IMR-90 (cell line): Measurements from ENCODE around the gene PMS1. TPM values are rescaled to one million over a fixed set of nuclear protein-coding genes. Genes with fewer than 3 reads are reported as not detected.

Source experiments
- ATAC-seq: fragments of 200-7000 bp; cut with Tn5 transposase; 2 replicates; pipeline ENCODE4 v1.9.1; 2020; ENCODE audit warnings: low read depth, mild to moderate bottlenecking, moderate library complexity
- BruUV-seq: library from RNA; stranded (reverse); fragments of 400-500 nt; replicated peaks from 2 replicates; lab custom pipeline; 2021; lab: Mats Ljungman, UMichigan
- CTCF ChIA-PET: fragments of 300-600 bp; formaldehyde crosslinking; extraction: SDS; loops from one replicate; lab custom pipeline; 2021; ENCODE audit warnings: antibody characterized with exemption; lab: Yijun Ruan, JAX
- POLR2A ChIA-PET: fragments of 300-600 bp; sonication (Branson Sonifier 250); formaldehyde crosslinking; loops from one replicate; lab custom pipeline; 2022; ENCODE audit warnings: antibody characterized with exemption; ENCODE audit not compliant: unreplicated experiment; lab: Charles Lee
- DNase-seq: peaks from one replicate; pipeline ENCODE4 v3.0.0; 2013
- H2AFZ ChIP-seq: replicated peaks from 2 replicates; pipeline ENCODE3; 2013; ENCODE audit warnings: low read length, mild to moderate bottlenecking; ENCODE audit not compliant: poor library complexity
- H2AK5ac ChIP-seq: 2 replicates; pipeline ENCODE4 v1.6.1; 2013; ENCODE audit warnings: low read depth, low read length, inconsistent platforms
- H2AK9ac ChIP-seq: replicated peaks from 2 replicates; pipeline ENCODE3; 2013; ENCODE audit warnings: mild to moderate bottlenecking, low read depth, low read length, moderate library complexity; ENCODE audit not compliant: poor library complexity
- H2BK120ac ChIP-seq: 2 replicates; pipeline ENCODE4 v1.6.1; 2013; ENCODE audit warnings: low read depth, low read length, inconsistent platforms
- H2BK15ac ChIP-seq: 3 replicates; pipeline ENCODE4 v1.6.1; 2013; ENCODE audit warnings: low read depth, low read length, inconsistent platforms
- H2BK20ac ChIP-seq: 2 replicates; pipeline ENCODE4 v1.6.1; 2013; ENCODE audit warnings: low read depth, mild to moderate bottlenecking, inconsistent platforms, low read length, moderate library complexity
- H2BK5ac ChIP-seq: 2 replicates; pipeline ENCODE4 v1.6.1; 2013; ENCODE audit warnings: mild to moderate bottlenecking, low read depth, low read length, inconsistent platforms; ENCODE audit not compliant: poor library complexity, severe bottlenecking
- H3K14ac ChIP-seq: replicated peaks from 2 replicates; pipeline ENCODE4 v1.6.1; 2013; ENCODE audit warnings: low read depth, low read length, inconsistent platforms
- H3K18ac ChIP-seq: 2 replicates; pipeline ENCODE4 v1.6.1; 2013; ENCODE audit warnings: low read depth, low read length, control low read depth
- H3K23ac ChIP-seq: 2 replicates; pipeline ENCODE4 v1.6.1; 2013; ENCODE audit warnings: low read depth, low read length, inconsistent platforms
- H3K27ac ChIP-seq: 2 replicates; pipeline ENCODE4 v1.5.1; 2013; ENCODE audit warnings: mild to moderate bottlenecking, control low read depth, low read length; ENCODE audit not compliant: insufficient read depth
- H3K27me3 ChIP-seq: 2 replicates; pipeline ENCODE4 v1.6.1; 2013; ENCODE audit warnings: low read length; ENCODE audit not compliant: control insufficient read depth, insufficient read depth
- H3K36me3 ChIP-seq: 2 replicates; pipeline ENCODE4 v1.6.1; 2013; ENCODE audit warnings: low read length, mixed read lengths; ENCODE audit not compliant: control insufficient read depth, insufficient read depth
- H3K4ac ChIP-seq: 2 replicates; pipeline ENCODE4 v1.6.1; 2013; ENCODE audit warnings: low read depth, low read length, inconsistent platforms
- H3K4me1 ChIP-seq: 2 replicates; pipeline ENCODE4 v1.6.1; 2013; ENCODE audit warnings: low read length, mixed read lengths; ENCODE audit not compliant: control insufficient read depth, insufficient read depth
- H3K4me2 ChIP-seq: 2 replicates; pipeline ENCODE4 v1.6.1; 2013; ENCODE audit warnings: low read depth, mild to moderate bottlenecking, control low read depth, low read length, moderate library complexity
- H3K4me3 ChIP-seq: 2 replicates; pipeline ENCODE4 v1.5.1; 2013; ENCODE audit warnings: low read depth, mild to moderate bottlenecking, control low read depth, low read length, moderate library complexity; ENCODE audit not compliant: insufficient read depth
- H3K56ac ChIP-seq: 2 replicates; pipeline ENCODE4 v1.6.1; 2013; ENCODE audit warnings: low read length, inconsistent platforms; ENCODE audit not compliant: insufficient read depth; ENCODE audit errors: extremely low read depth
- H3K79me1 ChIP-seq, 2 experiments: 2 replicates each; pipeline ENCODE4 v1.6.1; 2013; ENCODE audit warnings: low read length in 2 of 2, inconsistent platforms in 1 of 2, low read depth in 1 of 2
- H3K9ac ChIP-seq: 2 replicates; pipeline ENCODE4 v1.6.1; 2013; ENCODE audit warnings: low read depth, low read length, control low read depth
- H3K9me1 ChIP-seq: 2 replicates; pipeline ENCODE4 v1.6.1; 2013; ENCODE audit warnings: low read length, inconsistent platforms; ENCODE audit not compliant: insufficient read depth
- H3K9me3 ChIP-seq: 2 replicates; pipeline ENCODE4 v1.6.1; 2013; ENCODE audit warnings: low read length; ENCODE audit not compliant: control insufficient read depth, insufficient read depth
- H4K20me1 ChIP-seq: 2 replicates; pipeline ENCODE4 v1.6.1; 2013; ENCODE audit warnings: low read length, inconsistent platforms; ENCODE audit not compliant: insufficient read depth
- H4K5ac ChIP-seq: 2 replicates; pipeline ENCODE4 v1.6.1; 2013; ENCODE audit warnings: mild to moderate bottlenecking, low read depth, low read length, control low read depth
- H4K8ac ChIP-seq, 2 experiments: 2 replicates each; pipeline ENCODE4 v1.6.1; 2013; ENCODE audit warnings: low read depth in 2 of 2, low read length in 2 of 2, control low read depth in 1 of 2, inconsistent platforms in 1 of 2
- H4K91ac ChIP-seq: 2 replicates; pipeline ENCODE4 v1.6.1; 2013; ENCODE audit warnings: low read depth, low read length, inconsistent platforms; ENCODE audit not compliant: insufficient read depth
- BHLHE40 ChIP-seq: fragments of 150-350 bp; IDR thresholded peaks from 2 replicates; pipeline ENCODE4 v1.6.1; 2016; ENCODE audit warnings: mild to moderate bottlenecking, low read depth, low read length
- CEBPB ChIP-seq: IDR thresholded peaks from 2 replicates; pipeline ENCODE4 v1.6.1; 2012; ENCODE audit warnings: low read depth, low read length, improper control_type of control experiment
- CHD1 ChIP-seq: IDR thresholded peaks from 2 replicates; pipeline ENCODE4 v1.6.1; 2012; ENCODE audit warnings: low read depth, low read length, improper control_type of control experiment
- ELK1 ChIP-seq: fragments of 150-350 bp; IDR thresholded peaks from 2 replicates; pipeline ENCODE4 v1.6.1; 2016; ENCODE audit warnings: low read depth, mild to moderate bottlenecking, low read length, moderate library complexity, borderline replicate concordance
- FOS ChIP-seq: fragments of 150-350 bp; IDR thresholded peaks from 2 replicates; pipeline ENCODE4 v1.6.1; 2016; ENCODE audit warnings: low read depth, low read length
- MAFK ChIP-seq: IDR thresholded peaks from 2 replicates; pipeline ENCODE4 v1.6.1; 2012; ENCODE audit warnings: low read depth, low read length, improper control_type of control experiment
- MAZ ChIP-seq: IDR thresholded peaks from 2 replicates; pipeline ENCODE4 v1.6.1; 2012; ENCODE audit warnings: low read depth, mild to moderate bottlenecking, low read length, improper control_type of control experiment, moderate library complexity, borderline replicate concordance
- MXI1 ChIP-seq: IDR thresholded peaks from 2 replicates; pipeline ENCODE4 v1.6.1; 2012; ENCODE audit warnings: low read depth, mild to moderate bottlenecking, low read length, moderate library complexity, borderline replicate concordance
- POLR2A ChIP-seq: IDR thresholded peaks from 2 replicates; pipeline ENCODE4 v1.6.1; 2012; ENCODE audit warnings: mild to moderate bottlenecking, low read depth, low read length
- RCOR1 ChIP-seq: IDR thresholded peaks from 2 replicates; pipeline ENCODE4 v1.6.1; 2012; ENCODE audit warnings: mild to moderate bottlenecking, low read length, improper control_type of control experiment; ENCODE audit not compliant: insufficient replicate concordance
- RFX5 ChIP-seq: IDR thresholded peaks from 2 replicates; pipeline ENCODE4 v1.8.0; 2012; ENCODE audit warnings: low read depth, mild to moderate bottlenecking, low read length, moderate library complexity
- SMC3 ChIP-seq: fragments of 150-350 bp; IDR thresholded peaks from 2 replicates; pipeline ENCODE4 v1.6.1; 2016; ENCODE audit warnings: low read depth, mild to moderate bottlenecking, antibody characterized with exemption, low read length, moderate library complexity
- WGBS, 2 experiments: methylation state at CpG; one replicate each; pipeline versions ENCODE4 v1.1.5 to v1.1.7; 2013; ENCODE audit warnings: missing lambda C conversion rate in 2 of 2; ENCODE audit not compliant: insufficient read length in 1 of 2; ENCODE audit errors: extremely low coverage in 2 of 2; 5-methylcytosine and 5-hydroxymethylcytosine counted together
- dilution Hi-C: fragments of 300-500 bp; cut with HindIII; formaldehyde crosslinking; loops from one replicate; pipeline ENCODE4 v1.14.3; 2018; ENCODE audit warnings: low sequenced_read_pairs; ENCODE audit not compliant: unreplicated experiment
- in situ Hi-C: fragments of 300-500 bp; cut with MboI; formaldehyde crosslinking; loops from 3 replicates; pipeline ENCODE4 v1.14.3; 2019; ENCODE audit warnings: low sequenced_read_pairs, inconsistent platforms, mixed read lengths
- intact Hi-C: fragments of 100-400 bp; cut with micrococcal nuclease; formaldehyde crosslinking; loops from 2 replicates; pipeline ENCODE4 v1.10.0; 2022
- polyA plus RNA-seq, 3 experiments: library from polyadenylated mRNA; depleted of rRNA; stranded (reverse); fragments of >200 nt; gene quantifications; 2 replicates each; pipeline ENCODE4 v1.2.3, GENCODE V29; 2012; ENCODE audit warnings: low replicate concordance in 1 of 3
- total RNA-seq: library from RNA; depleted of rRNA; stranded (reverse); fragments of >200 nt; gene quantifications from 2 replicates; pipeline ENCODE4 v1.2.3, GENCODE V29; 2012

The PMS1 gene
- total and polyA plus RNA-seq, 2 of the 4 experiments (the other 2 are of a cell fraction): 8.1 to 10.6 TPM

- Histone ChIP-seq H3K79me1 (peaks cover 11 to 12% of the 10 kb centered on the region in 2 experiments), H3K4ac (no peak overlapping the region), H2AK9ac (no peak overlapping the region), H2BK15ac (no peak overlapping the region), H4K91ac (no peak overlapping the region), H3K18ac (no peak overlapping the region), H4K20me1 (no peaks in the 10 kb centered on the region), H3K9me1 (peaks cover 5% of the 10 kb centered on the region), H3K4me1 (peaks cover 8% of the 10 kb centered on the region; the same call in 1 of the 2 replicates), H3K9me3 (no peaks in the 10 kb centered on the region), H3K4me2 (no peak overlapping the region), H4K5ac (no peak overlapping the region), H3K27ac (no peak overlapping the region), H3K23ac (no peak overlapping the region), H4K8ac (no peak overlapping the region; a peak in 1 of 4 replicates), H3K9ac (no peak overlapping the region), H3K27me3 (no peaks in the 10 kb centered on the region), H3K4me3 (no peak overlapping the region), H3K36me3 (peaks cover 2% of the 10 kb centered on the region; the same call in 1 of the 2 replicates), H2BK20ac (no peak overlapping the region), H3K14ac (no peak overlapping the region), H3K56ac (no peak overlapping the region), H2BK5ac (no peak overlapping the region), H2AK5ac (no peak overlapping the region), H2AFZ (no peak overlapping the region), H2BK120ac (no peak overlapping the region)
- DNase-seq: no peak
- intact Hi-C loops: no loop called here
- ChIA-PET POLR2A (no interaction called here), CTCF (no interaction called here)
- in situ Hi-C loops: no loop called here
- TF ChIP-seq MXI1: no peak
- TF ChIP-seq ELK1: no peak
- TF ChIP-seq FOS: no peak
- TF ChIP-seq POLR2A: no peak
- TF ChIP-seq CEBPB: no peak
- TF ChIP-seq MAFK: no peak
- TF ChIP-seq SMC3: no peak
- no peak for TF ChIP-seq MAZ
- no peak for TF ChIP-seq RCOR1
- no peak for TF ChIP-seq CHD1
- TF ChIP-seq BHLHE40: no peak
- no peak for TF ChIP-seq RFX5
- BruUV-seq: no TSS peak
- dilution Hi-C loops: no loop called here
- ATAC-seq: no peak
- no CpG with 5 or more reads among the region's 3 CpGs for WGBS, 2 experiments
Measured at GRCh38 chr2:189803431-189803830, 19.2 kb downstream of the PMS1 start.
